Activated T-helper 1 cell treated with anti-CD3 and anti-CD28 coated beads, Interleukin-2, amount 50 U/mL, for 16 hours (primary cell): Measurements from ENCODE around the gene ALOX12B.

ENCODE experiments used
- DNase-seq, 2 donors: peaks; one replicate each; pipeline ENCODE4 v3.0.0-alpha.2; 2020; ENCODE audit warnings: low read depth in 1 of 2, low spot score in 1 of 2

The ALOX12B gene

DNA sequence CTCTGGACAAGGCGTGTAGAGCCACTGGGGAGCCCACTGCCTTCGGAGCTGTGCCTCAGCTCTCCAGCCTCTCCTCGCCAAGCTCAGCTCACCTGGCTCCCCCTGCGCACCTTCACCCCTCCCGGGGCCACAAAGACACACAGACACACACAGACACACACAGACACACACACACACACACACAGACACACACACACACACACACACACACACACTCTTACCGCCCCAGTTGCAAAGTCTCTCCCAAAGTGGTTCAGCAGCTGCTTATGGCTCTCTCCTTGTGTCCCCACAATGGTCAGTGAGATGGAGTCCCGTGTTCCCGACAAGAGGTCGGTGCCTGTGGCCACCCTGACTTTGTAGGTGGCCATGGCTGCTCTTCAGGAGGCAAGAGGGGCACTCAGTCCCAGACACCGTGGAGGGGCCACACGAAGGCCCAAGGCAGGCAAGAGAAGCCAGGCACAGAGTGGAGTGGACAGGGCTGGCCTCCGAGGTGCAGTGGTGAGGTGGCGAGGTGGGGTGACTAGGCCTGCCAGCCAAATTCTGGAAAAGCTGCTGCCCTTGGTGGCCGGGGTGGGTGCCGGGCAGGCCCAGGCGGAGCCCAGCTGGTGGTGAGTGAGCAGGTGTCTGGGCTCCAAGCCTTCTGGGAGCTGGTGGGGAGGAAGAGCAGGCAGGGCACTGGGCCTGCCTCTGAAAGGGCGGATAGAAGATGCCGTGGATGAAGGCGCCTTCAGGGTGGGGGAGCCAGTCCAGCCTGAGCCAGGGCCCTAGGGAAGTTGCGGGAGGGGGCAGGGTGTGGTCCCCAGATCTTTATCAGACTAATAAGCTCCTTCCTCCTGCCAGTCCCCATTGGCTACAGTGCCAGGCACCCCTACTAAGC is at the start of gene ALOX12B:
ALOX12B (minus strand) TSS at position 642 of the 877 bp plus-strand sequence; CDS start at position 368, 274 bp downstream.
- DNase-seq: no peak

DNA sequence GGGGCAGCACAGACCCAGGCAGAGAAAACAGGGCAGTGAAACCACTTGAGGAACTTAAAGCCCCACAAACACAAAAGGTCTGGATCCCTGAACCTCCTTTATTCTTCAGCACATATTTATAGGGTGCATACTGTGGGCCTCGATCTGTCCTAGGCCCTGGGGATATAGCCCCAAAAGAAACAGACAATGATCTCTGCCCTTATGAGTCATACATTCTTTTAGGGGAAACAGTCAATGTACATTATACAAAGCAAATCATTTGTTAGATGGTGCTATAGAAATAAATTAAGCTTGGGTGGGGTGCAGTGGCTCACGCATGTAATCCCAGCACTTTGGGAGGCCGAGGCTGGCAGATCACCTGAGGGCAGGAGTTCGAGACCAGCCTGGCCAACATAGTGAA is 46.4 kb upstream of the ALOX12B start:
- no peak for DNase-seq

DNA sequence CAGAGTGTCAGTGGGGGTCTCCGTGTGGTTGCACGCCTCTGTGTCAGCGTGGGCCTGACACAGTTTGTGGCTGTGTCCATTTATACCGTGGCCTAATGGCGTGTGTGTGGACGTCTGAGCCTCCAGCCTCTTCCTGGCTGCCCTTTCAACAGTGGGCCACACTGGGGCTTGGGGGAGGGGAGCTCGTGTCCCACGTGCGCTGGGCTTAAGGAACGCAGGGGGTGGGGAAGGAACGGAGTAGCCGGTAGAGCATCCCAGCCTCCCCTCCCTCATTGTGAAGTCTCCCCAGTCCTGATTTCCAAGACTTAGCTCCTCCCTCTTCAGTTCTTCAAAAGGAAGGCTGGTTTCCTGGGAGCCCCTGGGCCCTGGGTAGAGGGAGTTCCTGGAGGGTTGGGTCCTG is 45.9 kb upstream of the ALOX12B start:
- DNase-seq: no peak

DNA sequence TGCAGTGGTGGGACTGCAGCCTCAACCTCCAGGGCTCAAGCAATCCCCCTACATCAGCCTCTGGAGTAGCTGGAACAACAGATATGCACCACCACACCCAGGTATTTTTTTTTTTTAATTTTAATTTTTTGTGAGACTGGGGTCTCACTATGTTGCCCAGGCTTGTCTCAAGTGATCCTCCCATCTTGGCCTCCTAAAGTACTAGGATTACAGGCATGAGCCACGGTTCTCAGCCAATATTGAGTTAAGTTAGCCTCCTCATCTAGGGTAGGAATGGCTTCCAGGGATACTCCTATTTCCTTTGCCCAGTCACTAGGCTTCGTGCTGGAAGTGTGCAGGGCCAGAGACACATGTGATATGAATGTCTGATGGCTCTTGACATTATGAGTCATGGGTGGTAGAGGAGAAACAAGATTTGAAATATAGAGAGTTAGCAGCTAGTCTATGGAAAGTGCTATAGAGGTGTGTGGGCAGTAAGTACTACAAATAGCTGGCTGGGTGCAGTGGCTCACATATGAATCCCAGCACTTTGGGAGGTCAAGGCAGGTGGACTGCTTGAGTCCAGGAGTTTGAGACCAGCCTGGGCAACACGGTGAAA is 44.4 kb upstream of the ALOX12B start:
- no peak for DNase-seq

DNA sequence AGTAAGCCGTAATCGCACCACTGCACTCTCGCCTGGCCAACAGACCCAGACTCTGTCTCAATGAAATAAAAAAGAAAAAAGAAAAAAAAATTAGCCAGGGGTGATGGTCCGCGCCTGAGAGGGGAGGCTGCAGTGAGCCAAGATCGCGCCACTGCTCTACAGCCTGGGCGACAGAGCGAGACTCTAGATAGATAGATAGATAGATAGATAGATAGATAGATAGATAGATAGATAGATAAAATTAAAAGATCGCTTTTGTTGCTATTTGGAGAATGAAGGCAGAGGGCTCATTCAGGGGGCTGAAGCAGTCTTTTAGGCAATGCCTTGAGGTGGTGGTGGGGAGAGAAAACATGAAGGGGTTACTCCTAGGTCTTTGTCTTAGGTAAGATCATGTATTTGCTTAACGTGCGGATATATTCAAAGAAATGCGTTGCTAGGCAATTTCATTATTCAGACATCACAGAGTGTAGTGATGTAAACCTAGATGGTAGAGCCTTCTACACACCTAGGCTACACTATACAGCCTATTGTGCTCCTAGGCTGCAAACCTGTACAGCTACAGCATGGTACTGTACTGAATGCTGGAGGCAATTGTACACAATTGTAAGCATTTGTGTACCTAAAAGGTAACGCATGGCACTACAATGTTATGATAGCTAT is 40.7 kb upstream of the ALOX12B start:
- no peak for DNase-seq

DNA sequence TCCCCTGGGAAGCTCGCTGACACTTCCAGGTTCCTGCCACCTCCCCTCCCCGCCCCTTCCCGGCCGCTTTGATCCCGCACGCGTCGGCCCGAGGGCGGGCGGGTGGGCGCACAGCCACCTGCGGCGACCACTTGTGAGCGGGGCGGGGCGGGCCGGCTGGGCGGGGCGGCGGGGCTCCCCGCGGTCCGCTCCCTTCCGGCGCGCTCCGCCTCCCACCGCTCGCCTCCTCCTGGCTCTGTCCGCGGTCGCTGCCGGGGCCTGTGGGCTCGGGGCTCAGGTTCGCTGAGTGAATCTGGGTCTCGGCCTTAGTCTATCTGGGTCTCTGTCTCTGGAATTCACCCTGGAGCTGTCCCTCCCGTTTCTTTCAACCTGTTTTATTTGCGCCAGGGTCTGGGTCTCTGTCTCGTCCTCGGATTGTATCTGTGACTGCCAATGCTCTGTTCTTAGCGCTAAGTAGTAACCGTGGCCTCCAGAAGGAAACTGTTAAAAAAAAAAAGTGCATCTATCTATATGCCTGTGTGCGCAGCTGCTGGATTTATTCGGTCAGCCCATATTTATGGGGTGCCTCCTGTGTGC is 39.1 kb upstream of the ALOX12B start:
- no peak for DNase-seq

DNA sequence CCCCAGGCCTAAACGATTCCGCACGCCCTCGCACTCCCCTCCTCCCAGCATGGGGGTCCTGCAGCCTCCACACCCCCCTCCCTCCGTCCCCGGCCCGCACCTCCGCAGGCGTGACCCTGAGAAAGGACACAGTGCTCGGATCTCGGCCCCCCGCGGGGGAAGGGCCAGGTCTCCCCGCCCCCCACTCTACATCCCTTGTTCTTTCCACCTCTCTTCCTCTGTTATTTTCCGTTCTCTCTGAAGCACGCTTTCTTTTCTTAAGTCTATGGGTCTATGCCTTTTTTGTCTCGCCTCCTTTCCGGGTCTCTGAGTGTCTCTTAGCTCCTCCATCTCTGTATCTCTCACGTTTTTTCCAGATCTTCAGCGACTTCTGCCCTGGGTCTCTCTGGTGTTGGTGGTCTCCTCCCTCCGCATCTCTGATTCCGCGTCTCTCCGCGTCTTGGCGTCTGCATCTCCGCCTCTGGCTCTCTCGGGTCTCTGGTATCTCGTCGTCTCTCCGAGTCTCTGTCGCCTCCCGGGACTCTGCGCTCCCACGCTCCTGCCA is 38.5 kb upstream of the ALOX12B start:
- no peak for DNase-seq

DNA sequence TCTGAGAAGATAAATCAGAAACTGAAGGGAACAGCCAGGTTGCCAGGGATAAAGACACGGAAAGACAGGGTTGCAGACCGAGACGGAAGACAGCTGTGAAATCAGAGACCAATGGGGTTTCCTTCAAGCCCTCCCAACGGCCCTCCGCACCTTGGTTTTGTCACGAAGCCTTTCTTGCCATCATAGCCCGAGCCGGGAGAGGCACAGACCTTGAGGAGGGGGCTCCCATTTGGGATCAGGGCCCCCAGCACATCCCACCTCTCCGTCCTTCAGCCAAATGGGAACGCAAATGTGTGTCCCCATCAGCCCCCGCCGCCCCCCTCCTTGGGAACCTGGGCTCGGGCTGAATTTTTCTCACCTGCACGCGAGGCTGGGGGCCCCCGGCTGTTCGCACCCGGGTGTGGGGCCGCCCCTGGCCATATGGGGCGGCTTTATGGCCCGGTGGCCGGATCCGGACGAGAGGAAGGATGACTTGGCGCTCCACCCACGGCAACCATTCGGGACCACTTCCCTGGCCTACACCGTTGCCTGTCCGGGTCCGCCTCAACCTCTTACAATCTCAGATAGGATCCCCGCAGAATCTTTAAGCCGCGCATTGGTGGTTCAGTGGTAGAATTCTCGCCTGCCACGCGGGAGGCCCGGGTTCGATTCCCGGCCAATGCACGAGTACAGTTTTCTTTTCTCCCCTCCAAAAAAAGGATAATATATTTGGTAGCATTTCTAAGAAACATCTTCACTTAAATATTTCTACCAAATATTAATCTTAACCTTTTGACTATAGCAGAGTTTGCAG is 37.8 kb upstream of the ALOX12B start:
- peak; percentile 78 to 80 for DNase-seq

DNA sequence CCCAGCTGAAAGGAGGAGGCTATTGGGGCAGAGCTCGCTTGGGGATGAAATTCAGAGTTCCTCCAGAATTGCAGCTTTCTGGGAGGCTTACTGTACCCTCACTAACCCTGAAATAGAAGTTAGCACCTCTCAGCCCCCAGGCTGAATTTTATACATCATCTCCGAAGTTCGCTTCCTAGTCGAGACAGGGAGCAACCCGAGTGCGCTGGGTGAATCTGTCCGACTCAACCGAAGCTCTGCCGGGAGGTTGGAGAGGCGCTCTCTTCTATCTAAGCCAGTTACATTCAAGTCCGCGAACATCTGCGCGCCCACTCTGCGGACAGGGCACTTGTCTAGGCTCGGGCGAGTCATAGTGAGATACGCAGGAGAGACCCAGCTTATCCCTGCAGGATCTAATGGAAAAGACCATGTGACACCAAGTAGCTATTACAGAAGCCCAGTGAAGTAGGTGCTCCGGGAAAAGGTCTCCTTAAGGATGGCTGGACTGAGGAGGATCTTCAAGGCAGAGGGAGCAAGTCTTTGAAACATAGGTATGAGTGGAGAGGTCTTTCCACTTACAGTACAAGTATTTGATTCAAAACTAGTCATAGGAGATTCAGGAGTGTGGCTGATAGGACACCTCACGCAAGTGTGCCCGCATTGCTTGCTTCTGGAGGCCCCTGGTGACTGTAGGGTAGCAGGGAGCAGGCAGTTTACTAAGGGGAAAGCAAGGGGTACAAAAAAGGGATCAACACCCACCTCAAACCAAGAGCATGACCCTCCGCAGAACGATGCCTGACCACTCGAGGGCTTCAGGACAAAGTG is 37.0 kb upstream of the ALOX12B start:
- DNase-seq: no peak

DNA sequence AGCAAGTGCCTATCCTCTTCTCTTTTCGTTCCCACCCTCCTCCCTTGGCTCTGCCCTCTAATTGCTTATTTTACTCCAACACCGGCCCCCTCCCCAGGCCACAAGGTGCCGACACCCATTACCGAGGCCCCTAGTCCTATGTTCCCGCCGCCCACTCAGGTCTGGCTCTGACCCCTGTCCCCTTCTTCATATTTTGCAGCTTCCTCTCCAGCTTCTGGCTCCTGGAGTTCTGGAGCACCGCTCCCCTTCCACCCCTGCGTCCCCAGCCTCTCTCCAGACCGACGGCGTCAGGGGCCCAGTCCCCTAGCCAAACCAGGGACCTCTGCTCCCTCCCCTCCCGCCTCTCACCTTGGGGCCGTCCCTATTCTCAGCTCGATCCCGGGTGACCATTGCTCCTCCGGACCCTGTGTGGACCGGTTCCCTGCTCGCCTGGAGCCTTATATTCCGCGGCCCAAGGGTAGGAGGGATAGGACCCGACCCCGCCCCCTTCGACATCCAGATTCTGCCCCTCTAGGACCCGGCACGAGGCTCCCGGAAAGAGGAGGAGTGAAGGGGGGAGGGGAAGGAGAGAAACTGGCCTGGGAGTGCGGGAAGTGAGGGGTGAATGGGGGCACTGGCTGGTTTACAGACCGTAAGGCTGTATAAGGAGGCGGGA is 36.3 kb upstream of the ALOX12B start, which contains the start of gene HES7:
HES7 (minus strand) TSS at position 412 of the 655 bp plus-strand sequence; CDS start at position 390, 22 bp downstream.
- DNase-seq: no peak

DNA sequence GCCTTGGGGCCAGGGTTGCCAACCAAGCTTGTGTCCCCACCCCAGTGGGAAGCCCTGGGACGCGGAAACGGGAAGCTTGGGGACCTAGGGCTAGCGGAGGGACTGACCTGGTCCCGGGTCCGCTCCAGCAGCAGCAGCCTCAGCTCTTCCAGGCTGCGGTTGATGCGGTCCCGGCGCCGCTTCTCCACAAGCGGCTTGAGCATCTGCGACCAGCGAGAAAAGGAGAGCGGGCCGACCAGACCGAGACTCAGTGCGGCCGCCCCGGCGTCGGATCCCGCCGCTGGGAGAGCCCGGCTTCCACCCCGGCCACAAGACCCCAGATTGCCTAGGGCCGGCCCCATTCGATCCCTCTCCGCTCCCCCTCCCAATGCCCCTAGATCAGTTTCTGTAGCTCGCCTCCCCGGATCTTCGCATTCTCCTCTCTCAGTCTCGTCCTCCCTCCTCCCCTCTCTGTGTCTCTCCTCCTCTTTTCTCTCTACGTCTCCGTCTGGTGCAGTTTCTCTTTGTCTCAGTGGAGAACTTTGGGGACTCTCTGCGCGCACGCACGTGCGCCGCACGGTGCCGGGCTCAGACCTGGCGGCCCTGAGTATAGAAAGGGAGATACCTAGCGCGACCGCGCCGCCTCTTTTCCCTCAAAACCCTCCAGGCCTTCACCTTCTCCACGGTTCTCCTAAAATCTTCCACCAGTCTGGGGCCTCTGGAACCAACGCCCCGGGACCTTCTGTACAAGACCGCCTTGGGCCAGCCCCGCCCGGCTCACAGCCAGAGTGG is 35.6 kb upstream of the ALOX12B start:
- no peak for DNase-seq

DNA sequence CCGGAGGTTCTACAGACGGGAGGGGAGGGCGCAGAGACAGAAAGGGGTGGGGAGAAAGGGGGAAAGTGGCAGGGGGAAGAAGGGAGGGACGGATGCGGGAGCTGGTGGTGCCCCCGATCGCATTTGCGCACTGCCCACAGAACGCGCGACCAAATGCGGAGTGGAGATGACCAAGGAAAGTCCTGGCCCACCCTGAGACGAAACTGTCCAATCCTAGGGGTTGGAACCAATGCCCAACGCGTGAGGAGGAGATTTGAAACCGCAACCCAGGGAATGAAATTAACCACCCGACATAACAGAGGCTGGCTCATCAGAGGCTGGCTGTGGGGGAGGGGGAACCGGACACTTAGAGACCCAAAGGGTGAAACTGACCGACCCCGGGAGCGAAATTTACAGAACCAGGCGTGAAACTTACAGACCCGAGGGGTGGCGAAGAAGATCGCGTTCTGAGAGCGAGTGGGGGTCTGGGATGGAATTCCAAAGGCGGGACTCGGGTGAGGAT is 35.0 kb upstream of the ALOX12B start:
- DNase-seq: no peak

DNA sequence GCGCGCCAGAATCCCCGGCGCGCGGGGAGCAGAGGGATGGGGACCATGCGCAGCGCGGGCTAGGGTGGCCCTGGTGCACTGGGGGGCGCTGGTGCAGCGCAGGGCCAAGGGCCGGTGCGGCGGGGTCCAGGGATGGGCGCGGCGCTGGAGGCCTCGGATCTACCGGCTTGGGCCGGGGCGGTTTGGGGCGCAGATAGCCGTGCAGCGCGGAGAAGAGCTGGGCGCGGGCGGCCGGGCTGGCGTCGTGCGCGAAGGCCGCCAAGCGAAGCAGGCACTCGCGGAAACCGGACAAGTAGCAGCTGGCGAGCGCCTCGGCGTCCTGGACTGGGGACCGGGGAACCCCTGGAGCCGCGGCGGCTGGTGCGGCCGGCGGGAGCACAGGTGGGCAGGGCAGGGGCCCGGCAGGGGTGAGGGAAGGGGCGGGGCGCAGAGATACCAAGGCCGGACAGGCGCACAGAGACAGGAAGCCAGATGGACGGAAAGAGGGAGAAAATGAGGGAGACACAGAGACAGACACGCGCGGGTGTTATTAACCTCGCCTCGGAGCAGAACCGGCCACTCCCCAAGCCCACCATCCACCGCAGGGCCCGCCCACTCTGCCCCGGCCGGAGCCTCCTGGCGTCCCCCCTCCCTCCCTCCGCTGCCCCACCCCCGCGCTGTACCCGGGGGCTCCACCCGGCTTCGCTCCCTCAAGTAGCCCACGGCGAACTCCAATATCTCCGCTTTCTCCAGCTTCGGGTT is 34.3 kb upstream of the ALOX12B start:
- DNase-seq: no peak

DNA sequence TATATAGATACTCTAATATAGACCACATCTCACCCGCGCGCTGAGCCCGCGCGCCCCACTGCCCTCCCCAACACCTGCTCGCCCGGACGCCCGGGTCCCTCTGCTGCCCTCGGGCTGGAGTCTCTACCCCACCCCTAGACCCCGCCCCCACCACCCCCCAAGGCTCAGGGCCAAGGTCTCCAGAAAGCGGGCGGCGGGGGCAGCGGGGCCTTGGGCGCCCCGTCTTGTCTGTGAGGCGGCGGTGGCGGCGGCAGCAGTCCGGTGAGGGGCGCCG is 33.8 kb upstream of the ALOX12B start:
- DNase-seq: no peak

DNA sequence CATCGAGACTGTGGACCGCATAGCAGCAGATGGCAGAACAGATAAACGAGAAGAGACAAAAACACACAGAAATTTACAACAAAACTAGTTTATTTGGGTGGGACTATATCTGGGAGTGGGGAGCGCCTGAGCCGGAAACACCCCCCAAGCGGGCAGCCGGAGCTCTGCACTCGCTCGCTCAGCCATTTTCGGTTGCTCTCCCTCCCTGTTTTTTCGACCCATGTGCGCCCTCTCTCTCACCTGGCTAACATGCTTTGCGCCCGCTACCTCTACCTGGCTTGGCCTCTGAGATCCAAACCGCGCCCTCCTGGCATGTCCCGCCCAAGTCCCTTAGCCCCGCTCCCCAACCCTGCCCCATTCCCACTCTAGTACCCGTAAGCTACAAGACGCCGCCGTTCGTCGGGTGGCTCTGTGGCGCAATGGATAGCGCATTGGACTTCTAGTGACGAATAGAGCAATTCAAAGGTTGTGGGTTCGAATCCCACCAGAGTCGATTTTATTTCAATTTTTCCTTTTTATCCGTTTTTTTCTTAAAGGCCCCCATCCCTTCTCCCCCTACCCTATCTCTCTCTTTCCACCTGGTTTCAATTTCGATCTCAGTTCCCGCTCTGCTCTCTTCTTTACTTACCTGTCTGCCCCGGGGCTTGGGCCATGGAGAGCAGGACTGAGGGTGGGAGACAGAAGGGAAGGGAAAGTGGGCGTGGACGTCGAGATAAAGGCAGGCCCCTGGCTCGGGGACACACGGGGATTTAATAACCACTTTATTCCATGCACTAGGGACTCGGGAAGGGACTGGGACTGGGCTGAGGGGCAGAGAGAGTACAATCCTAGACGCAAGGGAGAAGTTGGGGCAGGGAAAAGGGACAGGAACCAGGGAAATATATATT is 33.2 kb upstream of the ALOX12B start:
- peak in 1 of 2 donors; percentile 57 for DNase-seq

DNA sequence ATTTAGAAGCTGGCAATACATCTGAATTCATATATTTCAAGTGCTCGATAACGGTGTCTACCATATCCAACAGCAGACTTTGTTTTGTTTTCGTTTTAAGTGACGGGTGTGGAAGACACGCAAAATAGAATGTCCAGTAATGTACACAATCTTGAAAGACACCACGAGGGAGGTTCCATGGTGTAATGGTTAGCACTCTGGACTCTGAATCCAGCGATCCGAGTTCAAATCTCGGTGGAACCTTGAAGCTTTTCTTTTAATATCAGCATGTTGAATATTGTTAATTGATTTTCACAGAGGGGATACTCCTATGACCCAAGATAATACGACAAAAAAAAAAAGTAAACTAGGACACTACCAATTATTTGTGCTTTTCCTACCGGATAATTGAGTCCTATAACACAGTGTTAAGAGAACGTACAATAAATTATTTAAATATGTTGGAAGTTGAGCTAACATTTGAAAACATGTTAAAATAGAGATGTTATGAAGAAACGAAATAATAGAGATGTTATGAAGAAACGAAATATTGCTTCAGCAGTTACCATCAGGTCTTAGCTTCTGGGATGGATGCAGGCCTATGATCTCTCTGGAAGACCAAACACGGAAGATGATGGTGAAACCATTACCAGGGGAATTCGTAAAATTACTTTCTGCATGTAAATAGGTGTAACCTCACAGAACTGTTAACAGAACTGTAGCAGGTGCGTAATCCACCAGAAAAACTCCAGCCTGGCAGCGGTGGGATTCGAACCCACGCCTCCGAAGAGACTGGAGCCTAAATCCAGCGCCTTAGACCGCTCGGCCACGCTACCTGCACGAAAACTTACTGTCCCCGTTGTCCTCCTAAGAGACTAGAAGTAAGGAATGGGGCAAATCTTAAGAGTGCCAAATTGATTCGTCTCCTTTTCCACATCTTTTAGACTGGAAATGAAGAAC is 32.3 kb upstream of the ALOX12B start:
- DNase-seq: peak in 1 of 2 donors; percentile 71
